Activated naive CD4-positive, alpha-beta T cell treated with anti-CD3 and anti-CD28 coated beads, Interleukin-2, amount 10 ng/mL, durations not matched to agents 7 days and 5 days (primary cell): ENCODE data around the gene MSANTD1.

Experiments used
- CTCF ChIA-PET: fragments of 350-600 bp; sonication (Branson Sonifier 250); formaldehyde crosslinking; loops from one replicate; lab custom pipeline; 2021; ENCODE audit warnings: antibody characterized with exemption; lab: Charles Lee
- DNase-seq: peaks from one replicate; pipeline ENCODE4 v3.0.0-alpha.2; 2020
- H3K27ac Mint-ChIP-seq: one replicate; pipeline ENCODE4 v1.8.0; 2021; ENCODE audit warnings: mild to moderate bottlenecking, moderate library complexity, mixed read lengths
- H3K27me3 Mint-ChIP-seq: one replicate; pipeline ENCODE4 v1.8.0; 2021; ENCODE audit warnings: mild to moderate bottlenecking, mixed read lengths
- H3K36me3 Mint-ChIP-seq: one replicate; pipeline ENCODE4 v1.8.0; 2021; ENCODE audit warnings: mixed read lengths
- H3K4me1 Mint-ChIP-seq: one replicate; pipeline ENCODE4 v1.8.0; 2021; ENCODE audit warnings: mixed read lengths
- H3K4me3 Mint-ChIP-seq: one replicate; pipeline ENCODE4 v1.8.0; 2021; ENCODE audit warnings: mild to moderate bottlenecking, moderate library complexity, mixed read lengths
- H3K9me3 Mint-ChIP-seq: one replicate; pipeline ENCODE4 v1.8.0; 2021; ENCODE audit warnings: mixed read lengths

Gene MSANTD1

DNA sequence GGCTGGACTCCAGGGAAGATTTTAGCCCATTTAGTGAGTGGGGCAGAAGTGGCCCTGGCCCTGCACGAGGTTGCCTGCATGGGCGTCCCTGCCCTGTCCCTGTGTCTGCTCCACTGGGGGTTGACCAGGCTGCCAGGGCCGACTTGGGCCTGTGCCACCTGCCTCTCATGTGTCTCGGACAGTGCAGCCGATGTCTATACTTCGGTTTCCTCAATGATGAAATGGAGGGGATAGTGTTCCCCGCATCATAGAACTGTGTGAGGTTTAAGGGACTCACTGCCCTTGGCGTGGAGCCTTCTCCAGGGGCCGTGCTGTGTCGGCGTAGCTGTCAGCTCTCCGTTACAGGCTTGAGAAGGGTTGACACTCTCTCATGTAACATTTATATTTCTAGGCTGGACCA is 27.0 kb upstream of the MSANTD1 start:
- CTCF ChIA-PET = no interaction called here
- no peaks in the 10 kb centered on the region for H3K9me3 Mint-ChIP-seq
- no peak overlapping the region for H3K4me3 Mint-ChIP-seq
- peaks cover 23% of the 10 kb centered on the region for H3K4me1 Mint-ChIP-seq
- no peaks in the 10 kb centered on the region for H3K27me3 Mint-ChIP-seq
- H3K36me3 Mint-ChIP-seq = peaks cover 60% of the 10 kb centered on the region
- H3K27ac Mint-ChIP-seq = no peak overlapping the region
- no peak for DNase-seq

DNA sequence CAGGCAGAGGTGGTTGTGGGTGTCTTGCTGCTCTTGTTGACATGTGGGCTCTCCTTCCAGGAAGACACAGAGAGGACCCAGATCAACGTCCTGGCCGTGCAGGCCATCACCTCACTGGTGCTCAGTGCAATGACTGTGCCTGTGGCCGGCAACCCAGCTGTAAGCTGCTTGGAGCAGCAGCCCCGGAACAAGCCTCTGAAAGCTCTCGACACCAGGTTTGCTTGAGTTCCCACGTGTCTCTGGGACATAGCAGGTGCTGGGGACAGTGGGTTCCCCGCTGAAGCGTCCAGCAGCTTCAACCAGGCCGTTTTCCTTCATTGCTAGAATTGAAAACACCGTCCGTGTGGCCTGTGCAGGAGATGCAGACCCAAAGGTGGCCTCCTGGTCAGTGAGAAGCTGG is 25.6 kb upstream of the MSANTD1 start:
- Mint-ChIP-seq H3K4me3 (no peak overlapping the region), H3K36me3 (peaks cover 53% of the 10 kb centered on the region), H3K9me3 (no peaks in the 10 kb centered on the region), H3K27me3 (no peaks in the 10 kb centered on the region), H3K4me1 (peaks cover 23% of the 10 kb centered on the region), H3K27ac (no peak overlapping the region)
- no peak for DNase-seq
- CTCF ChIA-PET = no interaction called here

DNA sequence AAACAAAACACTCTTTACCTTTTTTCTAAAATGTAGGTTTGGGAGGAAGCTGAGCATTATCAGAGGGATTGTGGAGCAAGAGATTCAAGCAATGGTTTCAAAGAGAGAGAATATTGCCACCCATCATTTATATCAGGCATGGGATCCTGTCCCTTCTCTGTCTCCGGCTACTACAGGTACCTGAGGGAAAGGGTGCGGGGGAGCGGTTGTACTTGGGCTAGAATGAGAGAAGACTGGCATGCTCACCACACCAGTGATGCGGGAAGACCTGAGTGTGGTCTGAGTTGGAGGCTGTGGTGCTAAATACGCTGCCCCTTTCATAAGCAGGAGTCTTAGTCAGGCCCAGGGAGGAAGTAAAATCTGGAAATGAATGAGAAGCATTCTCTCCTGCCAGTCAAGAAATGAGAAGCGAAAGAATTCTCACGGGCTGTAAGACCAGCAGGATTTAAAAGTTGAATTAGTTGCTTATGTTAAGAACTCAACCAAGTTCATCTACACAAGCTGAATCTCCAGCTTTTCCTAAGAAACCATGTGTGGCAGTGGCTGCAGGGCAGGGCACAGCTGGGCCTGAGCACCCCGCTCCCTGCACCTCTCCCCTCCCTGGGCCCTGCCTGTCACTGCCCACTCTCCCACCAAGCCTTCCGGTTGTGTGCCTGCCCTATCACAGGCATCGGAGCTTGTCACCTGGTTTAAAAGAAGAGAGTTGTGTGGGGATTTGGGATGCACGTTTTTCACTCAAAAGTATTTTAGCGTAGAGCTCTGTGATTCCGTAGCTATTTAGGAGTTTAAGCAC is 24.8 kb upstream of the MSANTD1 start:
- H3K36me3 Mint-ChIP-seq = peaks cover 53% of the 10 kb centered on the region
- DNase-seq = no peak

DNA sequence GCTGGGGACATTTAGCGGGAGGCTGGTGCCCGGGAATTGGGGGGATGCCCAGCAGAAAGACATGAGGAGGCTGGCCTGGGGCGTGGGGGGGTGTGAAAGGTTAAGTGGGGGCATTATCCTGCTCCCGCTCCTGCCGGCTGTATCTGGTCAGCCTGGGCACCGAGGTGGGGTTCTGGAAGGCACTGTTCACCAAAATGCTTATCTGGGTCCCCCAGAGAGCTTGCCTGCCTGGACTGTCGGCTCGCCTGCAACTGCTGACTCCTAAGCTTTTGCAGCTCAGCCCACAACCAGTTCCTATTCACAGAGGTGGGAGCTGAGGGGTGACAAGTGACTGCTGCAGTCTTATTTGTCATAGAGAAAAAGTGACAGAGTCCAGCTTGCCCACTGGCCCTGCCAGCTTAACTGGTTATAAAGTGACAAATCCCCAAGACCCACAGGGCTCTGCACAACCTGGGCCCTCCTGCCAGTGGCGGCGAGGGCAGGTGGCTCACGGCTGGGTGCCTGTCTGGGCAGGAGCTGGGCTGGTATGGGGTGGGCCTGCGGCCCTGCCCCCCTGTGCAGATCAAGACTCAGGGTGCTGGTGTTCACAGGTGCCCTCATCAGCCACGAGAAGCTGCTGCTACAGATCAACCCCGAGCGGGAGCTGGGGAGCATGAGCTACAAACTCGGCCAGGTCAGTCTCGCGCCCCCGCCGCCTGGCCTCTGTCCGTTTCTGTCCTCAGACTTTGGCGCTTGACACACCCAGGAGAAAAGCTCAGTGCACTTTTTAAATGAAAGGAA is 23.7 kb upstream of the MSANTD1 start:
- Mint-ChIP-seq H3K27me3 (no peaks in the 10 kb centered on the region), H3K36me3 (peaks cover 55% of the 10 kb centered on the region), H3K4me1 (peaks cover 7% of the 10 kb centered on the region), H3K4me3 (no peak overlapping the region), H3K27ac (no peak overlapping the region), H3K9me3 (peaks cover 7% of the 10 kb centered on the region)
- CTCF ChIA-PET = interaction anchor here (0.8 to 1.2 kb wide), 3 partner anchors 32 to 218 kb away, joined by 3 read pairs; no protein-coding TSS in a partner anchor
- DNase-seq = no peak

More for the DNA sequence above, 24.8 kb upstream of the MSANTD1 start:
- Mint-ChIP-seq H3K9me3 (peaks cover 3% of the 10 kb centered on the region), H3K4me1 (peaks cover 18% of the 10 kb centered on the region), H3K27me3 (no peaks in the 10 kb centered on the region), H3K27ac (peak overlapping the region; percentile 17), H3K4me3 (no peak overlapping the region)
- CTCF ChIA-PET = interaction anchor here (0.8 kb wide), 1 partner anchor 31 kb away, joined by 3 read pairs; no protein-coding TSS in a partner anchor

DNA sequence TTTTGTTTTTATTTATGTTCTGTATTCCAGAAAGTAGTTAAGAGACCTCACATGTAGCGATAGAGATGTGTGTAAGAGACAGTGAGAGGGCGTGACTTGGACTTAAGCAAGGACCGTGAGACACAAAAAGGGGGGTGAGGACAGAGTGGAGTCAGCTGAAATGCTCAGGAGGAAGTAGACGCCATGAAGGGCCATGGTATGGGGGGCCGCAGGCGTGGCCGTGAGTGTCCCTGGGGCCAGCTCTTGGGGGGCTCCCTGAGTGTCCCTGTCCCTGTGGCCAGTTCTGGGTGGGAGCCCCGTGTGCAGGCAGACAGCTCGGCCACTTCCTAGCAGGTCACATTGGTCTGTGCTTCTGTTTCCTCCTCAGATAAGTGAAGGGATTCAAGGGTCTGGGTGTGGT is 23.0 kb upstream of the MSANTD1 start:
- peaks cover 59% of the 10 kb centered on the region for H3K36me3 Mint-ChIP-seq
- peak overlapping the region; percentile 80 for H3K27ac Mint-ChIP-seq
- no peak for DNase-seq
- H3K4me1 Mint-ChIP-seq = peaks cover 7% of the 10 kb centered on the region
- no peak overlapping the region for H3K4me3 Mint-ChIP-seq
- CTCF ChIA-PET = interaction anchor here (0.8 to 1.2 kb wide), 3 partner anchors 33 to 217 kb away, joined by 3 read pairs; no protein-coding TSS in a partner anchor
- H3K9me3 Mint-ChIP-seq = peaks cover 7% of the 10 kb centered on the region
- H3K27me3 Mint-ChIP-seq = no peaks in the 10 kb centered on the region

DNA sequence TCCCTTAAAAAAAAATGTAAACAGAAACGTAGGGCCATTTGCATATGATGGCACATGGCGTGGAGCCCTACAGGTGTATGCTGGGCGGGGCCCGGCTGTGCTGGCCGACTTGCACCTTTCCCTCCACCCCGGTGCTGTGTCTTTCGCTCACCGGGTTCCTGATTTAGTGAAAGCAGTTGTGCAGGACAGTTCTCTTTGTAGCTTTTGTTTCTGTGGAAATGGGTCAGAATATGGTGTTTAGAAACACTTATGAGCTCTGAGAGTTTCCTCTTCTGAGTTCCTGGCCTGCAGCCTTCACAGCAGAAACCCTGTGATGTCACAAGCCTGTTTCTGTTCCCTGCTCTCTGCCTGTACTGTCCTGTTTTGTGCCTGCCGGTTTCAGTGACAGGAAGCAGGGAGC is 22.5 kb upstream of the MSANTD1 start:
- Mint-ChIP-seq H3K27ac (peak overlapping the region; percentile 33), H3K36me3 (peaks cover 62% of the 10 kb centered on the region)
- CTCF ChIA-PET = interaction anchor here (1.2 kb wide), 1 partner anchor 33 kb away, joined by 3 read pairs; no protein-coding TSS in a partner anchor

DNA sequence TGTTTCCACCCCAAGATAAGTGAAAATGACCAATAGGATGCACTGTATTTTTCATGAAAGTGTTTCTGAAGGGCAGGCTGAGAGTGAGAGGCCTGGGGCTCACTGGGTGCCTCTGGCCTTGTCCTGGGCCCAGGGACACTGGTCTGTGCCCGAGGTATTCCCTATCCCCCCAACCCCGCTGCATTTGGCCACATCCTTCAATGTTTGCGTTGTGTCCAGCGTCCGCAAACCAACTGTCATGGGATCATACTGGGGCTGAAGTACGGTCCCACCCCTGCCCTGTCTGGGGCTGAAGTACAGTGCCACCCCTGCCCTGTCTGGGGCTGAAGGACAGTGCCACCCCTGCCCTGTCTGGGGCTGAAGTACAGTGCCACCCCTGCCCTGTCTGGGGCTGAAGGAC is 22.0 kb upstream of the MSANTD1 start:
- Mint-ChIP-seq H3K27ac (peak overlapping the region; percentile 33), H3K4me3 (no peak overlapping the region), H3K36me3 (peaks cover 64% of the 10 kb centered on the region), H3K4me1 (peaks cover 4% of the 10 kb centered on the region), H3K9me3 (peaks cover 7% of the 10 kb centered on the region), H3K27me3 (no peaks in the 10 kb centered on the region)
- DNase-seq = no peak
- CTCF ChIA-PET = interaction anchor here (1.2 kb wide), 1 partner anchor 34 kb away, joined by 3 read pairs; no protein-coding TSS in a partner anchor

More for the DNA sequence above, 22.5 kb upstream of the MSANTD1 start:
- peaks cover 4% of the 10 kb centered on the region for H3K4me1 Mint-ChIP-seq
- H3K9me3 Mint-ChIP-seq = peaks cover 7% of the 10 kb centered on the region
- no peaks in the 10 kb centered on the region for H3K27me3 Mint-ChIP-seq
- no peak overlapping the region for H3K4me3 Mint-ChIP-seq
- no peak for DNase-seq

DNA sequence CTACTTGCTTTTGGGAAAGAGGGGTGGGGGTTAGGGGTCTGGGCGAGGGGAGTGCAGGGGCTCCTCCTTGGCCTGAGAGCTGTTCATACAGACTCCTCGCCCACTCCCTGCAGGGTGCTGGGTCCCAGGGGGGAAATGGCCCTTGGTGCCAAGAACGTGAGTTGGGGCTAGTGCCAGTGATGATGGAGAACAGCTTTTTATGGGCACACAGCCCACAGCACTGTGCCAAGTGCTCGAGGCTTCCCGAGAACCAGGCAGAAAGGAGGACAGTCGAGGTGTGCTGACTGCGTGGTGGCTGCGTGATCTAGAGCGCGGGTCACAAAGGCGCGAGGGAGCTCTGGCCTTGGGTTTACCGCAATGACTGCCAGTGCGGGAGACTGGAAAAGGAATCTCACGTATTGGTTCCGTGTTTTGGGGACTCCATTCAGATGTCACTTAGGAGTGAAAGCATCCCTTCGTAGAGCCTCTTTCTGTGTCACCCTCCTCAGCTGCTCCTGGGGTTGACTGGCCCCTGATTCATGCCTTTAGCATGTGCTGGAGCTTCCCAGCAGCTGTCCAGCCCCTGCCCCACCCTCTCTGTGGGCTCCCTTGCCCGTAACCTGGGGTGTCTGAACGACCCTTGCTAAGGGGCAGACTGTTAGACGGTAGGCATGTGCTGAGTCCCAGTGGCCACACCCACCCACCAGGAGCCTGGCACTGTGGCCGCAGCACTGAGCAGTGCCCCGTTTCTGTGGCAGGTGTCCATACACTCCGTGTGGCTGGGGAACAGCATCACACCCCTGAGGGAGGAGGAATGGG is 20.9 kb upstream of the MSANTD1 start:
- CTCF ChIA-PET = no interaction called here
- no peaks in the 10 kb centered on the region for H3K27me3 Mint-ChIP-seq
- H3K4me3 Mint-ChIP-seq = no peak overlapping the region
- H3K27ac Mint-ChIP-seq = no peak overlapping the region
- peaks cover 4% of the 10 kb centered on the region for H3K4me1 Mint-ChIP-seq
- H3K36me3 Mint-ChIP-seq = peaks cover 56% of the 10 kb centered on the region
- no peak for DNase-seq
- H3K9me3 Mint-ChIP-seq = peaks cover 7% of the 10 kb centered on the region

DNA sequence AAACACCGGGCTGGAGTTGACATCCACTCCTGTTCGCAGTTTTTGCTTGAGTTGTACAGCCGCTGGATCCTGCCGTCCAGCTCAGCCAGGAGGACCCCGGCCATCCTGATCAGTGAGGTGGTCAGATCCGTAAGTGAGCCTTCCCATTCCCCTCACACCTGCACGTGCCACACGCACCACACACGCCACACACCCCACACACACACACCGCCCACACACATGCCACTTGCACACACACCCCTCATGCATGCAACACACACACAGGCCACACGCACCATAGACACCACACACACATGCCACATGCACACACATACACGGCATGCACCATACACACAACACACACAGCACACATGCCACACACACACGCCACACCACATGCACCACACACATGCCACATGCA is 20.1 kb upstream of the MSANTD1 start:
- H3K27me3 Mint-ChIP-seq = no peaks in the 10 kb centered on the region
- H3K4me3 Mint-ChIP-seq = no peak overlapping the region
- DNase-seq = no peak
- H3K36me3 Mint-ChIP-seq = peaks cover 54% of the 10 kb centered on the region
- peaks cover 4% of the 10 kb centered on the region for H3K4me1 Mint-ChIP-seq
- H3K9me3 Mint-ChIP-seq = peaks cover 7% of the 10 kb centered on the region
- CTCF ChIA-PET = no interaction called here
- H3K27ac Mint-ChIP-seq = no peak overlapping the region

DNA sequence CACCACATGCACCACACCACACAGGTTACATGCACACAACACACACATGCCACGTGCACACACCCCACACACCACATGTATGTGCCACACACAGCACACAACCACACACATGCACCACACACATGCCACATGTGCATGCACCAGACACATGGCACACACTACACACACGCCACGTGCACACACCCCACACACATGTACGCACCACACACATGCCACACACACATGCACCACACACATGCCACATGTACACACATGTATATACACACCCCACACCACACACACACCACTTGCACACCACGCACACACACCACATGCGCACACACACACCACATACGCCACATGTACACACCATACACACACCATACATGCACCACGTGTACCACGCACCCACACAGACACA is 19.6 kb upstream of the MSANTD1 start:
- Mint-ChIP-seq H3K27me3 (no peaks in the 10 kb centered on the region), H3K4me1 (peaks cover 4% of the 10 kb centered on the region), H3K27ac (no peak overlapping the region), H3K4me3 (no peak overlapping the region), H3K9me3 (peaks cover 7% of the 10 kb centered on the region), H3K36me3 (peaks cover 52% of the 10 kb centered on the region)
- no peak for DNase-seq
- CTCF ChIA-PET = no interaction called here

DNA sequence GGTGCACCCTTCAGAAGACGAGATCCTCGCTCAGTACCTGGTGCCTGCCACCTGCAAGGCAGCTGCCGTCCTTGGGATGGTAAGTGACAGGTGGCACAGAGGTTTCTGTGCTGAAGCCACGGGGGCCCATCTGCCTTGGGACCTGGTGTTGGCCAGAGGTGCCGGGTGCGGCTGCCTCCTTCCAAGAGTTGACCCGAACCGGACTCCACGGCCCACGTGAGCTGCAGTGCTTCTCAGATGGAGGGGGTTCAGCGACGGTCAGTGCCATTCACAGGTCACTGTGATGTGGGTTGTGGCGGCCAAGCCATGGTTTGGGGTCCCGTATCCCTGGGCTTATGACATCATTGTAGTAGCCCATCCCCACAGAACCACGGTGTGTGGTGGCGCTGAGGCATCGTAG is 19.0 kb upstream of the MSANTD1 start:
- H3K9me3 Mint-ChIP-seq = peaks cover 7% of the 10 kb centered on the region
- no peaks in the 10 kb centered on the region for H3K27me3 Mint-ChIP-seq
- H3K4me1 Mint-ChIP-seq = peaks cover 4% of the 10 kb centered on the region
- H3K4me3 Mint-ChIP-seq = no peak overlapping the region
- peaks cover 53% of the 10 kb centered on the region for H3K36me3 Mint-ChIP-seq
- CTCF ChIA-PET = interaction anchor here (0.9 kb wide), 1 partner anchor 36 kb away, joined by 3 read pairs; no protein-coding TSS in a partner anchor
- DNase-seq = no peak
- H3K27ac Mint-ChIP-seq = no peak overlapping the region

DNA sequence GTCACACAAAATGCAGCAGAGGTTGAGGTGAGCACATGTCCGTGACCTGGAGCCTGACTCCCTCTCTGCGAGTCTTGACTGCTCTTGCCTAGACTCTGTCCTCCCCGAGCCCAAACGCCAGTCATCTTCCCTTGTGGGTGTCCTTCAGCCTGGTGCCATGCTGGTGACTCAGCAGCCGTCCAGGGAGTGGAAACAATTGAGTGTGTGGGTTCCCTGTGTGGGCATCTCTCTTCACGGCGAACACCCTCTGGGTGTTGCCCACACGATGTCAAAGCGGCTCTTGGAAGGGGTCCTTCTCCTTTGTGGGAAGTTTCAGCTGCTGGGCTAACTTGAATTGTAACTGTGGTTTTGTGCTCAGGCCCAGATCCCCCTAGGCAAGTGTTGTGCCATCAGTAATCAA is 17.5 kb upstream of the MSANTD1 start:
- Mint-ChIP-seq H3K27ac (no peak overlapping the region), H3K9me3 (peaks cover 7% of the 10 kb centered on the region), H3K4me1 (peaks cover 2% of the 10 kb centered on the region), H3K36me3 (peaks cover 49% of the 10 kb centered on the region), H3K27me3 (no peaks in the 10 kb centered on the region), H3K4me3 (no peak overlapping the region)
- CTCF ChIA-PET = no interaction called here
- no peak for DNase-seq

DNA sequence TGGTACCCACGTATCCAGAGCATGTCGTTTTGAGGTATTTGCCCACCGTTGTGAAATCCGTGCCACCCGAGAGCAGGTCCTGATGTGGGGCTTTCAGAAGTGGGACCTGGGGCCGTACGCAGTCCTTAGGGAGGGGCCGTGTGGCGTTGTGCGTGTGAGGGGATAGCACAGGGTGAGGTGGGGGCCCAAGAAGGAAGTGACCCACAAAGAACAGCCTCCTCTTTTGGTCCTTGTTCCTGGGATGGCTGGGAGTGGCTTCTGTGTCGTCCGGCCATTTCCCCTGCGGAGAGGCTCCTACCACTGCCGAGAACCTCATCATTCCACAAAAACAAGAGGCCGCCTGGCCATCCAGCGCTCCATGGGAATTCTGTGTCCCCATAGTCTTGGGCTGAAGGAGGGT is 17.0 kb upstream of the MSANTD1 start:
- H3K9me3 Mint-ChIP-seq = peaks cover 7% of the 10 kb centered on the region
- no peaks in the 10 kb centered on the region for H3K4me1 Mint-ChIP-seq
- CTCF ChIA-PET = no interaction called here
- no peak overlapping the region for H3K27ac Mint-ChIP-seq
- no peaks in the 10 kb centered on the region for H3K27me3 Mint-ChIP-seq
- no peak overlapping the region for H3K4me3 Mint-ChIP-seq
- DNase-seq = no peak
- H3K36me3 Mint-ChIP-seq = peaks cover 46% of the 10 kb centered on the region

DNA sequence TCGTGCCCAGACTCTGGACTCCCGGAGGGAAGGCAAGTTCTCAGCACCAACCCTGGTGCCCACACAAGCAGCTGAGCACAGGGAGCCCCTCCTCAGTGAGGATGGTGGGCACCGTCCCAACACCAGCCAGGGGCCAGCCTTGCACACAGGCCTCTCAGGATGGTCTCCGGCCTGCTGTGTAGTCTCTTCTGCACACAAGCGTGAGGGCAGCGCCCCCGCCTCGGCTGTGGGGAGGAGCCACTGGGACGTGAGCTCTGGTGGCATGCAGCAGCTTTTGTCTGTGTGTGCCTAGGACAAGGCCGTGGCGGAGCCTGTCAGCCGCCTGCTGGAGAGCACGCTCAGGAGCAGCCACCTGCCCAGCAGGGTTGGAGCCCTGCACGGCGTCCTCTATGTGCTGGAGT is 16.1 kb upstream of the MSANTD1 start:
- DNase-seq = no peak
- Mint-ChIP-seq H3K4me1 (no peaks in the 10 kb centered on the region), H3K27ac (no peak overlapping the region), H3K9me3 (peaks cover 7% of the 10 kb centered on the region), H3K36me3 (peaks cover 45% of the 10 kb centered on the region), H3K27me3 (no peaks in the 10 kb centered on the region), H3K4me3 (no peak overlapping the region)
- CTCF ChIA-PET = interaction anchor here (1.2 kb wide), 1 partner anchor 10 kb away, joined by 3 read pairs; no protein-coding TSS in a partner anchor
